HG03095 (cell line): ENCODE measurements around the gene ZNF280D.

Experiments
- ATAC-seq: cut with Tn5 transposase; IDR thresholded peaks from one replicate; pipeline ENCODE4 v1.9.1; 2021; ENCODE audit warnings: moderate library complexity; ENCODE audit not compliant: unreplicated experiment

Gene ZNF280D

GRCh38 chr15:56653787-56654186 is 79.5 kb downstream of the ZNF280D start:
- no peak for ATAC-seq

GRCh38 chr15:56653107-56653506 is 80.2 kb downstream of the ZNF280D start:
- no peak for ATAC-seq

GRCh38 chr15:56648311-56648710 is 85.0 kb downstream of the ZNF280D start:
- no peak for ATAC-seq

GRCh38 chr15:56640549-56640948 is 92.8 kb downstream of the ZNF280D start:
- ATAC-seq = no peak

GRCh38 chr15:56640127-56640526 is 93.2 kb downstream of the ZNF280D start:
- no peak for ATAC-seq

- no peak for ATAC-seq
Measured at GRCh38 chr15:56639631-56640030, 93.7 kb downstream of the ZNF280D start.

- no peak for ATAC-seq
Measured at GRCh38 chr15:56631765-56632164, 101.5 kb downstream of the ZNF280D start.

- no peak for ATAC-seq
Measured at GRCh38 chr15:56628893-56629532, 104.3 kb downstream of the ZNF280D start.

- no peak for ATAC-seq
Measured at GRCh38 chr15:56619887-56620286, 113.4 kb downstream of the ZNF280D start.

- no peak for ATAC-seq
Measured at GRCh38 chr15:56617628-56618027, 115.7 kb downstream of the ZNF280D start.

- no peak for ATAC-seq
Measured at GRCh38 chr15:56616551-56616950, 116.8 kb downstream of the ZNF280D start.

GRCh38 chr15:56613811-56614210 is 119.5 kb downstream of the ZNF280D start:
- no peak for ATAC-seq

- peak; percentile 62 for ATAC-seq
Measured at GRCh38 chr15:56608993-56609392, 124.3 kb downstream of the ZNF280D start.

GRCh38 chr15:56608140-56608778 is 125.0 kb downstream of the ZNF280D start:
- peak; percentile 91 for ATAC-seq

- no peak for ATAC-seq
Measured at GRCh38 chr15:56602253-56602652, 131.1 kb downstream of the ZNF280D start.

GRCh38 chr15:56600380-56600779 is 132.9 kb downstream of the ZNF280D start:
- ATAC-seq = no peak

GRCh38 chr15:56598991-56599390 is 134.3 kb downstream of the ZNF280D start:
- ATAC-seq = no peak

- ATAC-seq = no peak
Measured at GRCh38 chr15:56587686-56588085, 145.6 kb downstream of the ZNF280D start.

GRCh38 chr15:56586206-56586605 is 147.1 kb downstream of the ZNF280D start:
- ATAC-seq = no peak

GRCh38 chr15:56582785-56583184 is 150.5 kb downstream of the ZNF280D start:
- ATAC-seq = no peak
